HepG2 (cell line): ENCODE data around the gene CCDC88B. TPM values are rescaled to one million over a fixed set of nuclear protein-coding genes. Genes with fewer than 3 reads are reported as not detected.
A peak's percentile ranks its signal among the peaks of the same experiment; 100 is the strongest.

Source experiments
- ADNP ChIP-seq: sonication (generic); formaldehyde crosslinking; IDR thresholded peaks from 2 replicates; pipeline ENCODE4 v1.4.0; 2020; ENCODE audit warnings: missing genetic modification reagents
- EEA1 ChIP-seq: sonication (generic); formaldehyde crosslinking; IDR thresholded peaks from 2 replicates; pipeline ENCODE4 v1.5.1; 2020; ENCODE audit warnings: mild to moderate bottlenecking, missing genetic modification reagents, borderline replicate concordance
- ETV6 ChIP-seq: sonication (generic); formaldehyde crosslinking; conservative IDR thresholded peaks from 2 replicates; pipeline ENCODE4 v1.4.0; 2020; ENCODE audit warnings: missing genetic modification reagents
- EZH2 ChIP-seq: conservative IDR thresholded peaks from 2 replicates; pipeline ENCODE4 v1.6.1; 2012; ENCODE audit warnings: mild to moderate bottlenecking, low read depth, low read length, moderate library complexity
- GABPA ChIP-seq, 2 experiments: IDR thresholded peaks; 2 replicates each; pipeline ENCODE4 v1.6.1; 2011 to 2016; ENCODE audit warnings: low read depth in 2 of 2, low read length in 1 of 2, missing biosample characterization in 1 of 2, missing genetic modification characterization in 1 of 2
- KDM4B ChIP-seq: sonication (generic); formaldehyde crosslinking; IDR thresholded peaks from 2 replicates; pipeline ENCODE4 v1.4.0; 2020; ENCODE audit warnings: missing genetic modification reagents
- KMT2B ChIP-seq: IDR thresholded peaks from 2 replicates; pipeline ENCODE4 v1.6.1; 2016; ENCODE audit warnings: missing genetic modification reagents, missing compliant biosample characterization
- MLXIP ChIP-seq: sonication (generic); formaldehyde crosslinking; IDR thresholded peaks from 2 replicates; pipeline ENCODE4 v1.9.0; 2021; ENCODE audit warnings: missing genetic modification reagents, borderline replicate concordance
- MTA1 ChIP-seq: sonication (generic); formaldehyde crosslinking; IDR thresholded peaks from 2 replicates; pipeline ENCODE4 v1.4.0; 2020; ENCODE audit warnings: missing genetic modification reagents, mild to moderate bottlenecking, borderline replicate concordance
- NRL ChIP-seq: sonication (generic); formaldehyde crosslinking; IDR thresholded peaks from 2 replicates; pipeline ENCODE4 v1.5.0; 2020; ENCODE audit warnings: missing genetic modification reagents, mild to moderate bottlenecking, moderate library complexity, borderline replicate concordance
- SKI ChIP-seq: fragments of 450-650 bp; IDR thresholded peaks from one replicate; pipeline ENCODE4 v1.6.1; 2018; ENCODE audit warnings: mild to moderate bottlenecking; ENCODE audit not compliant: partially characterized antibody
- YEATS4 ChIP-seq: sonication (generic); formaldehyde crosslinking; IDR thresholded peaks from 2 replicates; pipeline ENCODE4 v1.4.0; 2020; ENCODE audit warnings: missing genetic modification reagents, borderline replicate concordance
- ZEB1 ChIP-seq: IDR thresholded peaks from 2 replicates; pipeline ENCODE4 v1.6.1; 2012; ENCODE audit warnings: mild to moderate bottlenecking, low read depth, inconsistent platforms; ENCODE audit not compliant: insufficient replicate concordance
- ZKSCAN1 ChIP-seq: fragments of 150-350 bp; IDR thresholded peaks from 2 replicates; pipeline ENCODE4 v1.6.1; 2014; ENCODE audit warnings: low read length
- ZNF260 ChIP-seq: sonication (generic); formaldehyde crosslinking; IDR thresholded peaks from 2 replicates; pipeline ENCODE4 v1.4.0; 2020; ENCODE audit warnings: missing genetic modification reagents, low read depth, mild to moderate bottlenecking, borderline replicate concordance
- ZNF3 ChIP-seq: IDR thresholded peaks from 2 replicates; pipeline ENCODE4 v1.7.0; 2017; ENCODE audit warnings: inconsistent platforms
- ZNF333 ChIP-seq: sonication (generic); formaldehyde crosslinking; IDR thresholded peaks from 2 replicates; pipeline ENCODE4 v1.4.0; 2020; ENCODE audit warnings: mild to moderate bottlenecking, missing genetic modification reagents, borderline replicate concordance
- ZNF746 ChIP-seq: sonication (generic); formaldehyde crosslinking; IDR thresholded peaks from 2 replicates; pipeline ENCODE4 v1.8.0; 2022; ENCODE audit warnings: mild to moderate bottlenecking, missing genetic modification reagents
- polyA plus RNA-seq, 8 experiments: library from polyadenylated mRNA; depleted of rRNA in 3 of 8; stranded (reverse) in 7 of 8; unstranded in 1 of 8; fragments of >200 nt; fragmentation: Illumina TruSeq in 4 of 8; extraction: Trizol in 4 of 8; gene quantifications; 2 replicates each; pipeline versions ENCODE4 v1.2.1 to v1.2.3, GENCODE V29; 2011 to 2016; ENCODE audit warnings: low read depth in 4 of 8, missing spikeins in 1 of 8, mixed read lengths in 1 of 8; ENCODE audit not compliant: insufficient read depth in 1 of 8
- total RNA-seq, 5 experiments: library from RNA; depleted of rRNA; stranded (reverse); fragments of >200 nt; fragmentation: Illumina TruSeq; extraction: Trizol; gene quantifications; 2 replicates each; pipeline ENCODE4 v1.2.3, GENCODE V29; 2016; ENCODE audit warnings: low read depth in 1 of 5
- TF ChIP-seq, protein P1 (sequence below): sonication (generic); formaldehyde crosslinking; IDR thresholded peaks from 2 replicates; pipeline ENCODE4 v1.4.0; 2020; ENCODE audit warnings: missing genetic modification reagents
- TF ChIP-seq, protein P2 (sequence below): sonication (generic); formaldehyde crosslinking; IDR thresholded peaks from 2 replicates; pipeline ENCODE4 v1.4.0; 2020; ENCODE audit warnings: missing genetic modification reagents

The CCDC88B gene
- total and polyA plus RNA-seq, 2 of the 13 experiments (the other 11 are each of a cell fraction or from before 2014, with no cell fraction given): 3.6 to 4.8 TPM

GRCh38 chr11:64358907-64359711 is 19.1 kb downstream of the CCDC88B start, which contains the start of gene RPS6KA4 (continued):
- TF ChIP-seq ZNF260 (CRISPR knock-in tag): no peak
- no peak for TF ChIP-seq GABPA (IDR thresholded peaks at IDR 0.05; ENCODE audit: low read depth, low read length)
- no peak for TF ChIP-seq GABPA (CRISPR knock-in tag; IDR thresholded peaks at IDR 0.05; ENCODE audit: low read depth)
- TF ChIP-seq, protein P1, sequence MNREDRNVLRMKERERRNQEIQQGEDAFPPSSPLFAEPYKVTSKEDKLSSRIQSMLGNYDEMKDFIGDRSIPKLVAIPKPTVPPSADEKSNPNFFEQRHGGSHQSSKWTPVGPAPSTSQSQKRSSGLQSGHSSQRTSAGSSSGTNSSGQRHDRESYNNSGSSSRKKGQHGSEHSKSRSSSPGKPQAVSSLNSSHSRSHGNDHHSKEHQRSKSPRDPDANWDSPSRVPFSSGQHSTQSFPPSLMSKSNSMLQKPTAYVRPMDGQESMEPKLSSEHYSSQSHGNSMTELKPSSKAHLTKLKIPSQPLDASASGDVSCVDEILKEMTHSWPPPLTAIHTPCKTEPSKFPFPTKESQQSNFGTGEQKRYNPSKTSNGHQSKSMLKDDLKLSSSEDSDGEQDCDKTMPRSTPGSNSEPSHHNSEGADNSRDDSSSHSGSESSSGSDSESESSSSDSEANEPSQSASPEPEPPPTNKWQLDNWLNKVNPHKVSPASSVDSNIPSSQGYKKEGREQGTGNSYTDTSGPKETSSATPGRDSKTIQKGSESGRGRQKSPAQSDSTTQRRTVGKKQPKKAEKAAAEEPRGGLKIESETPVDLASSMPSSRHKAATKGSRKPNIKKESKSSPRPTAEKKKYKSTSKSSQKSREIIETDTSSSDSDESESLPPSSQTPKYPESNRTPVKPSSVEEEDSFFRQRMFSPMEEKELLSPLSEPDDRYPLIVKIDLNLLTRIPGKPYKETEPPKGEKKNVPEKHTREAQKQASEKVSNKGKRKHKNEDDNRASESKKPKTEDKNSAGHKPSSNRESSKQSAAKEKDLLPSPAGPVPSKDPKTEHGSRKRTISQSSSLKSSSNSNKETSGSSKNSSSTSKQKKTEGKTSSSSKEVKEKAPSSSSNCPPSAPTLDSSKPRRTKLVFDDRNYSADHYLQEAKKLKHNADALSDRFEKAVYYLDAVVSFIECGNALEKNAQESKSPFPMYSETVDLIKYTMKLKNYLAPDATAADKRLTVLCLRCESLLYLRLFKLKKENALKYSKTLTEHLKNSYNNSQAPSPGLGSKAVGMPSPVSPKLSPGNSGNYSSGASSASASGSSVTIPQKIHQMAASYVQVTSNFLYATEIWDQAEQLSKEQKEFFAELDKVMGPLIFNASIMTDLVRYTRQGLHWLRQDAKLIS (CRISPR knock-in tag): no peak
- no peak for TF ChIP-seq ZEB1
- TF ChIP-seq ADNP (CRISPR knock-in tag): no peak
- no peak for TF ChIP-seq ZKSCAN1
- TF ChIP-seq, protein P2, sequence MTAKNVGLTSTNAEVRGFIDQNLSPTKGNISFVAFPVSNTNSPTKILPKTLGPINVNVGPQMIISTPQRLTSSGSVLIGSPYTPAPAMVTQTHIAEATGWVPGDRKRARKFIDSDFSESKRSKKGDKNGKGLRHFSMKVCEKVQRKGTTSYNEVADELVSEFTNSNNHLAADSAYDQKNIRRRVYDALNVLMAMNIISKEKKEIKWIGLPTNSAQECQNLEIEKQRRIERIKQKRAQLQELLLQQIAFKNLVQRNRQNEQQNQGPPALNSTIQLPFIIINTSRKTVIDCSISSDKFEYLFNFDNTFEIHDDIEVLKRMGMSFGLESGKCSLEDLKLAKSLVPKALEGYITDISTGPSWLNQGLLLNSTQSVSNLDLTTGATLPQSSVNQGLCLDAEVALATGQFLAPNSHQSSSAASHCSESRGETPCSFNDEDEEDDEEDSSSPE: 0 out of 2 replicates have a peak, but pooled peaks have one; percentile 22
- TF ChIP-seq ZNF333 (CRISPR knock-in tag): no peak
- TF ChIP-seq KMT2B (CRISPR knock-in tag): no peak
- peak; percentile 89; the same call in 1 of the 2 replicates for TF ChIP-seq EEA1 (CRISPR knock-in tag)
- no peak for TF ChIP-seq ZNF746
- peak; percentile 64; the same call in 1 of the 2 replicates for TF ChIP-seq YEATS4 (CRISPR knock-in tag)
- TF ChIP-seq ZNF3: no peak
- no peak; the same call in 1 of the 2 replicates for TF ChIP-seq MLXIP (CRISPR knock-in tag)
- no peak for TF ChIP-seq EZH2
- TF ChIP-seq SKI: peak; percentile 27
- no peak for TF ChIP-seq NRL (CRISPR knock-in tag)
- no peak for TF ChIP-seq ETV6 (CRISPR knock-in tag)
- no peak for TF ChIP-seq MTA1
- no peak for TF ChIP-seq KDM4B (CRISPR knock-in tag)
